K562 treated with DMSO at 1 percent for 12 hours (cell line): ENCODE measurements around the gene RGS13. TPM values are rescaled to one million over a fixed set of nuclear protein-coding genes. Genes with fewer than 3 reads are reported as not detected.

ENCODE experiments used
- total RNA-seq: library from RNA; unstranded; fragments of 300-600 nt; gene quantifications from 2 replicates; pipeline ENCODE4 v1.2.3, GENCODE V29; 2022; ENCODE audit not compliant: insufficient read depth

RGS13 gene, protein sequence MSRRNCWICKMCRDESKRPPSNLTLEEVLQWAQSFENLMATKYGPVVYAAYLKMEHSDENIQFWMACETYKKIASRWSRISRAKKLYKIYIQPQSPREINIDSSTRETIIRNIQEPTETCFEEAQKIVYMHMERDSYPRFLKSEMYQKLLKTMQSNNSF
- not detected in 2 replicates for total RNA-seq

GRCh38 chr1:192635939-192636338 is at the start of gene RGS13:
TSS of gene RGS13 (plus strand) at chr1:192636147. CDS start at chr1:192644335, 8,188 bp downstream.

Other genes starting within 250 kb of the RGS13 start
- gene RGS1, start 60.4 kb upstream of the RGS13 start, total RNA-seq, result not detected in 2 replicates
- gene RGS2, start 172.9 kb downstream of the RGS13 start, total RNA-seq, result 5.3 and 6.3 TPM in 2 replicates